HepG2 (cell line): Measurements from ENCODE around the gene PLRG1. TPM values are rescaled to one million over a fixed set of nuclear protein-coding genes. Genes with fewer than 3 reads are reported as not detected.

Experiments used
- CHCHD3 ChIP-seq: sonication (generic); formaldehyde crosslinking; IDR thresholded peaks from 2 replicates; pipeline ENCODE4 v1.8.0; 2022; ENCODE audit warnings: mild to moderate bottlenecking, missing genetic modification reagents, moderate library complexity
- KDM2A ChIP-seq: sonication (generic); formaldehyde crosslinking; IDR thresholded peaks from 2 replicates; pipeline ENCODE4 v1.4.0; 2020; ENCODE audit warnings: low read depth, missing genetic modification reagents, borderline replicate concordance
- RXRB ChIP-seq: IDR thresholded peaks from 2 replicates; pipeline ENCODE4 v1.6.1; 2016; ENCODE audit warnings: borderline replicate concordance, missing genetic modification reagents, missing compliant biosample characterization
- SP5 ChIP-seq: IDR thresholded peaks from 2 replicates; pipeline ENCODE4 v1.6.1; 2016; ENCODE audit warnings: low read depth, borderline replicate concordance
- ZBTB1 ChIP-seq: sonication (generic); formaldehyde crosslinking; IDR thresholded peaks from 2 replicates; pipeline ENCODE4 v1.4.0; 2020; ENCODE audit warnings: missing genetic modification reagents, borderline replicate concordance
- ZBTB33 ChIP-seq: sonication (generic); formaldehyde crosslinking; IDR thresholded peaks from 2 replicates; pipeline ENCODE4 v1.4.0; 2020; ENCODE audit warnings: missing genetic modification reagents
- ZNF18 ChIP-seq: sonication (generic); formaldehyde crosslinking; IDR thresholded peaks from 2 replicates; pipeline ENCODE4 v1.8.0; 2022; ENCODE audit warnings: mild to moderate bottlenecking, missing genetic modification reagents; ENCODE audit not compliant: insufficient replicate concordance
- ZNF326 ChIP-seq: sonication (generic); formaldehyde crosslinking; IDR thresholded peaks from 2 replicates; pipeline ENCODE4 v1.4.0; 2020; ENCODE audit warnings: missing genetic modification reagents, borderline replicate concordance
- ZNF350 ChIP-seq: sonication (generic); formaldehyde crosslinking; IDR thresholded peaks from 2 replicates; pipeline ENCODE4 v1.4.0; 2020; ENCODE audit warnings: mild to moderate bottlenecking, low read depth, missing genetic modification reagents, borderline replicate concordance
- ZNF44 ChIP-seq: sonication (generic); formaldehyde crosslinking; IDR thresholded peaks from 2 replicates; pipeline ENCODE4 v1.5.1; 2020; ENCODE audit warnings: mild to moderate bottlenecking, missing genetic modification reagents
- ZNF468 ChIP-seq: sonication (generic); formaldehyde crosslinking; IDR thresholded peaks from 2 replicates; pipeline ENCODE4 v1.8.0; 2022; ENCODE audit warnings: mild to moderate bottlenecking, moderate library complexity, missing genetic modification reagents
- ZNF556 ChIP-seq: sonication (generic); formaldehyde crosslinking; IDR thresholded peaks from 2 replicates; pipeline ENCODE4 v1.4.0; 2020; ENCODE audit warnings: mild to moderate bottlenecking, missing genetic modification reagents, borderline replicate concordance
- ZNF646 ChIP-seq: sonication (generic); formaldehyde crosslinking; IDR thresholded peaks from 2 replicates; pipeline ENCODE4 v1.9.0; 2021; ENCODE audit warnings: mild to moderate bottlenecking, missing genetic modification reagents
- ZNF7 ChIP-seq: IDR thresholded peaks from 2 replicates; pipeline ENCODE4 v1.6.1; 2016; ENCODE audit warnings: missing biosample characterization, missing genetic modification reagents
- ZNF709 ChIP-seq: sonication (generic); formaldehyde crosslinking; IDR thresholded peaks from 2 replicates; pipeline ENCODE4 v1.5.0; 2020; ENCODE audit warnings: mild to moderate bottlenecking, missing genetic modification reagents
- polyA plus RNA-seq, 8 experiments: library from polyadenylated mRNA; depleted of rRNA in 3 of 8; stranded (reverse) in 7 of 8; unstranded in 1 of 8; fragments of >200 nt; fragmentation: Illumina TruSeq in 4 of 8; extraction: Trizol in 4 of 8; gene quantifications; 2 replicates each; pipeline versions ENCODE4 v1.2.1 to v1.2.3, GENCODE V29; 2011 to 2016; ENCODE audit warnings: low read depth in 4 of 8, missing spikeins in 1 of 8, mixed read lengths in 1 of 8; ENCODE audit not compliant: insufficient read depth in 1 of 8
- total RNA-seq, 5 experiments: library from RNA; depleted of rRNA; stranded (reverse); fragments of >200 nt; fragmentation: Illumina TruSeq; extraction: Trizol; gene quantifications; 2 replicates each; pipeline ENCODE4 v1.2.3, GENCODE V29; 2016; ENCODE audit warnings: low read depth in 1 of 5

Gene PLRG1
- total and polyA plus RNA-seq, 2 of the 13 experiments (the other 11 are each of a cell fraction or from before 2014, with no cell fraction given): 77.3 to 110 TPM

- TF ChIP-seq ZNF646 (CRISPR knock-in tag): no peak
- TF ChIP-seq CHCHD3 (CRISPR knock-in tag): no peak
- TF ChIP-seq ZNF18: no peak
- TF ChIP-seq ZNF7 (CRISPR knock-in tag): no peak
- no peak for TF ChIP-seq KDM2A (CRISPR knock-in tag)
- no peak for TF ChIP-seq ZNF556
- no peak for TF ChIP-seq ZBTB1
- no peak for TF ChIP-seq ZNF709 (CRISPR knock-in tag)
- TF ChIP-seq ZBTB33 (CRISPR knock-in tag): peak; percentile 55; the same call in 1 of the 2 replicates
- no peak for TF ChIP-seq ZNF326
- TF ChIP-seq RXRB: peak; percentile 98
- no peak for TF ChIP-seq ZNF350 (CRISPR knock-in tag)
- peak; percentile 78 for TF ChIP-seq SP5
- no peak for TF ChIP-seq ZNF468
- TF ChIP-seq ZNF44: no peak
These were observed 9.6 kb upstream of the PLRG1 start (continued) for GRCh38 chr4:154559494-154560418.
